Osteoblast (primary cell): ENCODE results near the gene KBTBD12. TPM values are rescaled to one million over a fixed set of nuclear protein-coding genes. Genes with fewer than 3 reads are reported as not detected.
A peak's percentile ranks its signal among the peaks of the same experiment; 100 is the strongest.

Experiments
- DNase-seq: peaks from one replicate; pipeline ENCODE4 v3.0.0; 2011; ENCODE audit warnings: low spot score, mixed read lengths; ENCODE audit not compliant: insufficient read length; ENCODE audit errors: missing footprints
- H2AFZ ChIP-seq: 2 replicates; pipeline ENCODE4 v1.6.0; 2011; ENCODE audit warnings: mild to moderate bottlenecking, low read length
- H3K27ac ChIP-seq: 2 replicates; pipeline ENCODE4 v1.5.1; 2011; ENCODE audit warnings: mild to moderate bottlenecking, low read depth, low read length, moderate library complexity
- H3K27me3 ChIP-seq: 2 replicates; pipeline ENCODE4 v1.6.0; 2012; ENCODE audit warnings: mild to moderate bottlenecking, control low read depth, inconsistent platforms, low read length, moderate library complexity; ENCODE audit not compliant: insufficient read depth
- H3K36me3 ChIP-seq: 2 replicates; pipeline ENCODE4 v1.5.1; 2011; ENCODE audit warnings: mild to moderate bottlenecking, low read length, control low read depth, moderate library complexity; ENCODE audit not compliant: insufficient read depth
- H3K4me1 ChIP-seq: 2 replicates; pipeline ENCODE4 v1.5.1; 2011; ENCODE audit warnings: mild to moderate bottlenecking, low read length, control low read depth, moderate library complexity; ENCODE audit not compliant: insufficient read depth
- H3K4me2 ChIP-seq: 2 replicates; pipeline ENCODE4 v1.6.0; 2011; ENCODE audit warnings: mild to moderate bottlenecking, low read length; ENCODE audit not compliant: insufficient read depth
- H3K4me3 ChIP-seq: fragments of 200-600 bp; sonication (generic); 3 replicates; pipeline ENCODE4 v1.5.1; 2012; ENCODE audit warnings: mild to moderate bottlenecking, low read length, inconsistent platforms; ENCODE audit not compliant: insufficient read depth
- H3K79me2 ChIP-seq: 2 replicates; pipeline ENCODE4 v1.6.0; 2012; ENCODE audit warnings: mild to moderate bottlenecking, low read length, control low read depth, inconsistent platforms; ENCODE audit not compliant: insufficient read depth
- H3K9me3 ChIP-seq: 2 replicates; pipeline ENCODE4 v1.5.1; 2011; ENCODE audit warnings: low read depth, low read length, control low read depth
- H4K20me1 ChIP-seq: 2 replicates; pipeline ENCODE4 v1.6.0; 2012; ENCODE audit warnings: mild to moderate bottlenecking, low read length, control low read depth; ENCODE audit not compliant: insufficient read depth
- total RNA-seq: library from RNA; depleted of rRNA; stranded (reverse); fragments of >200 nt; gene quantifications from 2 replicates; pipeline ENCODE4 v1.2.3, GENCODE V29; 2012
- TF ChIP-seq, protein P1 (sequence below): IDR thresholded peaks from 2 replicates; pipeline ENCODE4 v1.5.1; 2011; ENCODE audit warnings: mild to moderate bottlenecking, low read depth, low read length, moderate library complexity; ENCODE audit errors: extremely low read depth

Gene KBTBD12
- total RNA-seq, 1 donor = not detected

DNA sequence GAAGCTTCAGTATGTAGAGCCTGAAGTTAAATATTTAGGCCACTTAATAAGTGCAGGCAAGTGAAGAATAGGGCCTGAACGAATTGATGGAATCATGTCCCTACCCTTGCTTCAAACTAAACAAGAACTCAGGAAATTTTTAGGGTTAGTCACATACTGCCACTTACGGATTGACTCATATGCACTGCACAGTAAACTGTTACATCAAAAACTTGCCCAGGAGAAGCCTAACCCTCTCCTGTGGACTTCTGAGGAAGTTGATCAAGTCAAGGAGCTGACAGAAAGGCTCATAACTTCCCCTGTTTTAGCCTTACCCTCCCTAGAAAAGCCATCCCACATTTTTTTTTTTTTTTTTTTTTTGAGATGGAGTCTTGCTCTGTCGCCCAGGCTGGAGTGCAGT is 20.6 kb upstream of the KBTBD12 start:
- H3K27me3 ChIP-seq = no peaks in the 10 kb centered on the region
- TF ChIP-seq, protein P1, sequence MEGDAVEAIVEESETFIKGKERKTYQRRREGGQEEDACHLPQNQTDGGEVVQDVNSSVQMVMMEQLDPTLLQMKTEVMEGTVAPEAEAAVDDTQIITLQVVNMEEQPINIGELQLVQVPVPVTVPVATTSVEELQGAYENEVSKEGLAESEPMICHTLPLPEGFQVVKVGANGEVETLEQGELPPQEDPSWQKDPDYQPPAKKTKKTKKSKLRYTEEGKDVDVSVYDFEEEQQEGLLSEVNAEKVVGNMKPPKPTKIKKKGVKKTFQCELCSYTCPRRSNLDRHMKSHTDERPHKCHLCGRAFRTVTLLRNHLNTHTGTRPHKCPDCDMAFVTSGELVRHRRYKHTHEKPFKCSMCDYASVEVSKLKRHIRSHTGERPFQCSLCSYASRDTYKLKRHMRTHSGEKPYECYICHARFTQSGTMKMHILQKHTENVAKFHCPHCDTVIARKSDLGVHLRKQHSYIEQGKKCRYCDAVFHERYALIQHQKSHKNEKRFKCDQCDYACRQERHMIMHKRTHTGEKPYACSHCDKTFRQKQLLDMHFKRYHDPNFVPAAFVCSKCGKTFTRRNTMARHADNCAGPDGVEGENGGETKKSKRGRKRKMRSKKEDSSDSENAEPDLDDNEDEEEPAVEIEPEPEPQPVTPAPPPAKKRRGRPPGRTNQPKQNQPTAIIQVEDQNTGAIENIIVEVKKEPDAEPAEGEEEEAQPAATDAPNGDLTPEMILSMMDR = no peak

GRCh38 chr3:127899200-127899599 is 15.8 kb upstream of the KBTBD12 start:
- no peak overlapping the region for H3K4me3 ChIP-seq
- no peak overlapping the region for H3K27ac ChIP-seq
- no peaks in the 10 kb centered on the region for H4K20me1 ChIP-seq
- no peak overlapping the region for H2AFZ ChIP-seq
- H3K4me1 ChIP-seq = no peaks in the 10 kb centered on the region
- H3K27me3 ChIP-seq = peaks cover 10% of the 10 kb centered on the region
- TF ChIP-seq, protein P1 = no peak
- H3K9me3 ChIP-seq = no peaks in the 10 kb centered on the region
- H3K36me3 ChIP-seq = no peaks in the 10 kb centered on the region
- no peaks in the 10 kb centered on the region for H3K79me2 ChIP-seq
- no peak overlapping the region for H3K4me2 ChIP-seq
- DNase-seq = no peak

More for the DNA sequence above, 20.6 kb upstream of the KBTBD12 start:
- peak; percentile 58 for DNase-seq
- H3K4me2 ChIP-seq = no peak overlapping the region
- no peak overlapping the region for H3K27ac ChIP-seq
- no peaks in the 10 kb centered on the region for H3K36me3 ChIP-seq
- no peaks in the 10 kb centered on the region for H4K20me1 ChIP-seq
- H2AFZ ChIP-seq = no peak overlapping the region
- H3K9me3 ChIP-seq = no peaks in the 10 kb centered on the region
- no peaks in the 10 kb centered on the region for H3K79me2 ChIP-seq
- no peaks in the 10 kb centered on the region for H3K4me1 ChIP-seq
- no peak overlapping the region for H3K4me3 ChIP-seq

GRCh38 chr3:127899766-127900165 is 15.3 kb upstream of the KBTBD12 start:
- H3K4me3 ChIP-seq = no peak overlapping the region
- peaks cover 15% of the 10 kb centered on the region for H3K27me3 ChIP-seq
- H2AFZ ChIP-seq = no peak overlapping the region
- DNase-seq = no peak
- no peaks in the 10 kb centered on the region for H4K20me1 ChIP-seq
- H3K79me2 ChIP-seq = no peaks in the 10 kb centered on the region
- H3K27ac ChIP-seq = no peak overlapping the region
- no peaks in the 10 kb centered on the region for H3K9me3 ChIP-seq
- H3K36me3 ChIP-seq = no peaks in the 10 kb centered on the region
- TF ChIP-seq, protein P1 = no peak
- H3K4me1 ChIP-seq = no peaks in the 10 kb centered on the region
- no peak overlapping the region for H3K4me2 ChIP-seq

- no peak overlapping the region for H3K4me2 ChIP-seq
- no peak for DNase-seq
- no peaks in the 10 kb centered on the region for H3K9me3 ChIP-seq
Observed at GRCh38 chr3:127900536-127900935, 14.5 kb upstream of the KBTBD12 start.

More at GRCh38 chr3:127900536-127900935, 14.5 kb upstream of the KBTBD12 start:
- Histone ChIP-seq H3K4me1 (no peaks in the 10 kb centered on the region), H2AFZ (no peak overlapping the region), H3K27me3 (peaks cover 20% of the 10 kb centered on the region), H3K4me3 (no peak overlapping the region), H3K27ac (no peak overlapping the region), H3K36me3 (no peaks in the 10 kb centered on the region), H4K20me1 (no peaks in the 10 kb centered on the region), H3K79me2 (no peaks in the 10 kb centered on the region)
- TF ChIP-seq, protein P1 = no peak
